Occipital lobe (tissue), 2 donors: ENCODE data around the gene ANKS6. TPM values are rescaled to one million over a fixed set of nuclear protein-coding genes. Genes with fewer than 3 reads are reported as not detected.

Source experiments
- DNase-seq: peaks from one replicate; lab custom pipeline; 2025; lab: John Stamatoyannopoulos, UW
- total RNA-seq: library from RNA; depleted of rRNA; stranded (reverse); fragments of >200 nt; gene quantifications from one replicate; pipeline ENCODE4 v1.2.3, GENCODE V29; 2014

The ANKS6 gene
- total RNA-seq, 1 donor from 2014 or later: 3.9 TPM

DNA sequence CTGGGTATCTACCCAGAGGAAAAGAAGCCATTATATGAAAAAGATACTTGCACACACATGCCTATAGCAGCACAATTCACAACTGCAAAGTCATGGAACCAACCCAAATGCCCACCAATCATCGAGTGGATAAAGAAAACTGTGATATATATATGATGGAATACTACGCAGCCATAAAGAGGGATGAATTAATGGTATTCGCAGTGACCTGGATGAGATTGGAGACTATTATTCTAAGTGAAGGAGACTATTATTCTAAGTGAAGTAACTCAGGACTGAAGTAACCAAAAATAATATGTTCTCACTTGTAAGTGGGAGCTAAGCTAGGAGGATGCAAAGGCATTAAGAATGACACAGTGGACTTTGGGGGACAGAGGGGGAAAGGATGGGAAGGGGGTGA, 57.6 kb downstream of the ANKS6 start:
- DNase-seq: no peak

DNA sequence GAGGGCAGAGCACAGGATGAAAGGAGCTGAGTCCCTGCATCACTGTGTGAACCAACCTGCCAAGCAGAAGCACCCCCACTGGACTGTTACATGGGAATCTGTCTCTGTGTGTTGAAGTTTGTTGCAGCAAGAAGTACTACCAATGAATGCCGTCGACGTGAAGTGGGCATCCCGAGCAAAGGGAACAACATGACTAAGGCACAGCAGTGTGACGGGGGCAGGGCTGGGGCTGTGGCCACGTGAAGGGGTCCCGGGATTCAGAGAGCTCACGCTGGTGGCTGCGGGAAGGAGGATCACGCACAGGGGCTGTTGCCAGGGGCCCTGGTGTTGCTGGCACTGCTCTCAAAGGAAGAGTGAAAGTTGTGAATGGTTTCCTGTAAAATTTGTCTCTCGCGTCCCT, 60.1 kb downstream of the ANKS6 start:
- DNase-seq: no peak

DNA sequence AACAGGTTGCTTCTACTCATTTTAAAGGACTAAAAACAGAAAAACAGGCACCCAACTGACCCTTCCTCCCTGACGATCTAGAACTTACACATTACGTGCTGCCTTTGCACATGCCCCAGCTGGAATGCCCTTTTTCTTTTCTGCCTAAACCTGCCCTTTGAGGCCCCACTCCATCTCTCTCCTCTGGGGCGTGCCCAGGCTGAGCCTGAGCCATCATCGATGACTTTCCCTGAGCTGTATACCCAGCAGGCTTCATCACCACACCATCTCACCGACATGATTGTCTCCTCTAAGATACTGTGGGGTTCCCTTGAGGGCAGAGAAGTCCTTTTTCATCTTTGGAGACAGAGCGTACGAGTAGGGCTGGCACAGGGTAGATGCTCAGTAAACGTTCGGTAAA, 63.6 kb downstream of the ANKS6 start:
- no peak for DNase-seq

- DNase-seq: no peak
These were observed 64.3 kb downstream of the ANKS6 start for GRCh38 chr9:98732091-98732490.

- DNase-seq: no peak
These were observed 65.5 kb downstream of the ANKS6 start for GRCh38 chr9:98730871-98731270.

DNA sequence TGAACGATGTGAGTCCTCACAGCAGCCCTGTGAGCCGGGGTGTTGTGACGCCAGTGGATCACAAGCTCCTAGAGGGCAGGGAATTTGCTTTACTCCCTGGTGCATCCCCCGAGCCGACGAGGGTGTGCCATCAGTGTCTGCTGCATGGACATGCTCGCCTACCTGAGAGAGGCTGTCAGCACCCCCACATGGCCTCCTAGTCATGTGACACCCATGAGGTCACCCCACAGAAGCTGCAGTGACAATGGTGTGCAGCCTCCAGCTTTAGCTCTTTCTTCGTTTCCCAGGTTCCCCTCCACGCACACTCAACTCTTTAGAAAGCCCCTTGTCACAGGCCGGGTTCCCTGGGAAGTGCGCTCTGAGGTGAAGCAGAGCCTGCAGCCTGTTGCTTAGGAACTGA, 67.9 kb downstream of the ANKS6 start:
- no peak for DNase-seq

DNA sequence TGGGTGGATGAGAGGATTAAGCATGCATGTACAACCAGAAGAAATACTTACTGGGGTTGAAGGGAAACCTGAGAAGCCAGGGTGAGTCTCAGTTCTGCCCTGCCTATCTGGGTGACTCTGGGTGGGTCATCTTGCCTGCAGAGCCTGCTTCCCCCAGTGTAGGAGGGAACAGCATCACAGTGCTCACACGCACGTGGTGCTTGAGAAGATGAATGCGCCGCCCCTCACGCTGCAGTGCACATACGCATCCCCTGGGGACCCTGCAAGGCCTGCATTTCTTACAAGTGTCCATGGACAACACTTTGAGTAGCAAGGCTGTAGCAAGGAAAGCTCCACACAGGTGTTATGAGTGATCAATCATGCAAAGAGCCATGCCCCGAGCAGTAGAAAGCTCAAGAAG, 68.9 kb downstream of the ANKS6 start:
- no peak for DNase-seq

- DNase-seq: peak; percentile 17
These were observed 69.6 kb downstream of the ANKS6 start for GRCh38 chr9:98726735-98727134.

DNA sequence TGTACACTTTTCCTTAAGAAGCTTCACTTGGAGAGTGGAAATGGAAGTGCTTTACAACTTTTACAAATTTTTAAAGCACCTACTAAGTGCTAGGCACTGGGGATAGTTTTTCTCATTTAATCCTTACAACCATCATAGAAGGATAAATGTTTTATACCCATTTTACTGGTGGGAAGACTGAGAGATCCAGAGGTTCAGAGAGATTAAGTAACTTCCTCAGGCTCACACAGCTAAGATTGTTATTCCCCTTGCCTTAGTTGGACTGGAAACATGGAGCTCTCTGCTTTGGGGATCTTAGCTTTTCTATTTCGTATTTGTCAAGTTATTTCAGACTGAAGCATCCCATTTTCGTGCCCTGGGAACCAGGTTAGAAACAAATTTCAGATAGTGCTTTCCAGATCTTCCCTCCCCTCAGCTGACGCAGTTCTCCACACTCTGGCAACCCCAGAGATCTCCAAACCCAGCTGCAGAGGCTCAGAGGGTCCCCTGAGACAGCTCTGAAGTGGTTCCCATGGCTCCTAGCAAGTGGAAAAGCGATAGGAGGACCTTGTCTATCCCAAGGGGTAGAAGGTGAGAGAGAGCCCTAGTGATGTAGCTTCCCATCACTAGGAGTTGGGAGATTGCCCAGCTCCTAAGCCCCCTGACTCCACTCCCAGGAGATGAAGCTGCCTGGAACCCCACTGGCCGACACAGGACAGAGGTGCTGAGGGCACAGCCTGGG, 71.4 kb downstream of the ANKS6 start:
- DNase-seq: no peak

- no peak for DNase-seq
These were observed 74.7 kb downstream of the ANKS6 start for GRCh38 chr9:98721643-98722042.

DNA sequence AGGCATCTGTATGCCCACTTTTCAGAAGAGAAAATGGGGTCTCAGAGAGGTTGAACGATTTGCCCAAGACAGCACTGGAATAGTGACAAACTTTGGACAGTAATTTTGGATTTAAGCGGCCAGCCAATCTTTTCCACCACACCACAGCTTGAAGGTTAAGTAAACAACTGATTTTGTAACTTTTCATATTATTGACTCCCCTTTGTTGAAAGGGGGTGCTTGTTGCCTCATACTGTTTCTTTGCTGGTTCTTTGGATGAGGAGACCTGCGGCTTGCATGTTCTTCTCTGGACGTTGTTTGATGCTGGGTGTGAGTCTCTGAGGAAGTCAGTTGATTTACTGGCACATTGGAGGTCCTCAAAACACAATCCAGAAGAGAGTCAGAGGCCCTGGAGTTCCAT, 76.0 kb downstream of the ANKS6 start:
- DNase-seq: no peak

DNA sequence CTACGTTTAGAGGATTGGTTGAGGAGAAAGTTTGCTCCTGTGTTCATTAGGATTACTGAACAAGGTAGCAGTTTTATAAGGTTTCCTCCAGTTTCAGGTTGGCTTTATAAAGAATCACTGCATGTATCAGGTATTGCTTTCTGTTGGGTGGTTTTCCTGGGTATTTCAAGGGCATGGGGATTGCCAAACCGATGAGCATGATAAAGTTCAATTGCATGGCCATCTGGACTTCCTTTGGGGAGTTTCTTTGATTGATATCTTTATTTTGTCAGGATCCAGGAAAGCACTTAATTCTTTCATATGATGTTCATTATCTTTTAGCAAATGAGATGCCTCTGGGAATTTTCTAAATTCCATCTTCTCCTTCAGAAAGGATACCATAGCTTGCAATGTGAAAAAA, 77.3 kb downstream of the ANKS6 start:
- no peak for DNase-seq

DNA sequence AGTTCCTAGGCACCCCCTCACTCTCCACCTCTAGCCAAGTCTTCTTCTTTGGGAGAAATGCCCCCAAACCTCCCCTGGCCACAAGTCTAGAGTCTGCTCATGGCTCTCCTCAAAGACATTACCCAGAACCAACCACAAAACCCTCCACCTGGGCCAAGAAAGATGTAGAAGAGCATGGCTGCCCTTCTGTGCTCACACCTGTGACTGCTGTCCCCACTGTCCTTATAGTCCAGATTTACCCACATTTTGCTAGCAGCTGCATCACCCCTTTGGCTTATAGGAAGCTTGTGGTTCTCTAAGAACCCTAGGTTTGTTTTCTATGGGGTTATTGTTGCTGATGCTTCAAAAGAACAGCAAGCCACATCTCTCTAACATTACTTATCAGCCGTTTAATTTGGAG, 81.5 kb downstream of the ANKS6 start:
- no peak for DNase-seq

DNA sequence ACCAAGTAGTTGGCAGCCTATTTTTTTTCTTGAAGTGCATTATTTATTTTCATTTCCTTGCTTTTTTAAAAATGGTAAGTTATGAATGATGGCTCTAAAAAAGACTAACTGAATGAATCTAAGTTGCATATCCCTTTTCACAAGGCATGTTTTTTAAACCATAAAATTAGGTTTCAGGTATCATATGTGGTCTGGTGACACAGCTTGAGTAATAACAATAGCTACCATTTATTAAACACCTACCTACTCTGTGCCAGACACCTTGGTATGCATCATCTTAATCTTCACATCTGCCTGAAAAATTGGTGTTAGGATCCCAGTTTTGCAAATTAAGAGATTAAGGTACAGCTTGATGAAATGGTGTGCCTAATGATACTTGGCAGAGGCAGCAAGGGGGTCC, 83.4 kb downstream of the ANKS6 start:
- DNase-seq: no peak

- DNase-seq: no peak
These were observed 86.1 kb downstream of the ANKS6 start for GRCh38 chr9:98709968-98710965.

GRCh38 chr9:98708933-98709911, 87.1 kb downstream of the ANKS6 start, which contains the start of gene GABBR2:
Gene GABBR2, minus strand, starts transcription at chr9:98708935. Its CDS starts 198 bp downstream, at chr9:98708737.
- peak; percentile 38 for DNase-seq

DNA sequence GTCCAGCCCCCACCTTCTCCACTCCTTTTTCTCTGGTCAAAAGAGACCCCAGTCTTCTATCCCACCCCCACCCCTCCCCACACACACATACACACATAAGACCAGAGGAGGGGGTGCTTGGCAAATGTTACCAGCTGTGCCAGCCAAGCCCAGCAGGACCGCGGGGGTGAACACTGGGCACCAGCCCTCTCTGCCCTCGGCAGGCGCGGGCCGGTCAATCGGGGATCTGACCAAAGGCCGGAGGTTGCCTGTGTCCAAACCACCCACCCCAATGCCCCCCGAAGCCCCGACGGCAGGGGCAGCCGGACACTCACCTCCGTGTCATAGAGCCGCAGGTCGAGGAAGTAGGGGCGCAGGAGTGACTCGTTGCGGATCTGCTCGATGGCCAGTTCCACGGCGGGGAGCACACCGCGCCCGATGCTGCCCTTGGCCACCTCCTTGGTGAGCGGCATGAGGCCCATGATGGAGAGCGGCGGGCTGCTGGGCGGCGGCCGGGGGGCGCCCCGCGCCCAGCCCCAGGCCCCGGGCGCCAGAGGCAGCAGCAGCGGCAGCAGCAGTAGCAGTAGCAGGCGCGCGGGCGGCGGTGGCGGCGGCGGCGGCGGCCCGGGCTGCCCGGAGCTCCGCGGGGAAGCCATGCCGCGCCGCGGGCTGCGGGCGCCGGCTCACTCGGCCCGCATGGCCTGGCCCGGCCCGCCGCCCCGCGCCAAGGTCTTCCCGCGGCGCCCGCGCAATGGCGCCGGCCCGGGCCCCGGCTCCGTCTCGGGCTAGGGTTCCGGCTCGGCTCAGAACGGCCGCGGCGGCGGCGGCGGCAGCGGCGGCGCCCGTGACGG, 88.0 kb downstream of the ANKS6 start:
- no peak for DNase-seq

- peak; percentile 50 for DNase-seq
These were observed 88.9 kb downstream of the ANKS6 start for GRCh38 chr9:98707166-98708102.

GRCh38 chr9:98706651-98707165, 89.6 kb downstream of the ANKS6 start:
- DNase-seq: no peak
